Stimulated activated memory B cell treated with anti-CD40 and anti-IgM and Interleukin-4, amounts not matched to agents 10 μg/mL and 1 μg/mL and 100 μg/mL, for 72 hours (primary cell): Measurements from ENCODE around the gene CCL3.

Experiments used
- ATAC-seq: fragments of 150-1000 bp; cut with Tn5 transposase; 2 replicates; pipeline ENCODE4 v1.10.0; 2021
- H3K27ac Mint-ChIP-seq: one replicate; pipeline ENCODE4 v1.8.0; 2022; ENCODE audit warnings: mild to moderate bottlenecking, mixed read lengths
- H3K27me3 Mint-ChIP-seq: one replicate; pipeline ENCODE4 v1.8.0; 2022; ENCODE audit warnings: mixed read lengths
- H3K36me3 Mint-ChIP-seq: one replicate; pipeline ENCODE4 v1.8.0; 2022; ENCODE audit warnings: mixed read lengths
- H3K4me1 Mint-ChIP-seq: one replicate; pipeline ENCODE4 v1.8.0; 2022; ENCODE audit warnings: mixed read lengths
- H3K4me3 Mint-ChIP-seq: one replicate; pipeline ENCODE4 v1.8.0; 2022; ENCODE audit warnings: mild to moderate bottlenecking, moderate library complexity, mixed read lengths
- H3K9me3 Mint-ChIP-seq: one replicate; pipeline ENCODE4 v1.8.0; 2022; ENCODE audit warnings: mixed read lengths

The CCL3 gene

DNA sequence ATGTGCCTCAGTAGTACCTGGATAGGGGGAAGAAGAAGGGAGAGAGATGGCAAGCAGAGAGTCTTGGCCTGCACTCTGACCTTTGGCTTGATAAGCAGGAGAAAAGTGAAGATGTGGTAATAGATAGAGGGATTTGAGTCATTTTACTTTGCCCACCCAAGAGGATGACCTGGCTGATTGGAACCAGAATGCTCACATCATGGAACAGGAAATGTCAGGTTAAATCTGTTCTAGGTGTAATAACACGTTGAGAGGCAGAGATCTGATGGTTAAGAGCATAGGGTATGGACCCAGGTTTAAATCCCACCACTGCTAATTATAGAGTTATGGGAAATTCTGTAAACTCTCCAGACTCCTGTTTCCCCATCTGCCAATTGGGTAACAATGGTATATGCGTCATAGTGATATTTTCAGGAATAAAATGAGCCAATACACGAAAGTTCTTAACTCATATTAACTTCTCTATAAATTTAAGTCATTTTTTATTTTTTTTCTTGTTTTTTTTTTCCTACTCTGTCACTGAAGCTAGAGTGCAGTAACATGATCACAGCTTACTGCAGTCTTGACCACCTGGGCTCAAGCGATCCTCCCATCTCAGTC lies 33.9 kb downstream of the CCL3 start:
- H3K36me3 Mint-ChIP-seq = no peaks in the 10 kb centered on the region
- no peak for ATAC-seq
- peaks cover 6% of the 10 kb centered on the region for H3K4me1 Mint-ChIP-seq
- no peak overlapping the region for H3K4me3 Mint-ChIP-seq
- H3K27ac Mint-ChIP-seq = no peak overlapping the region
- H3K27me3 Mint-ChIP-seq = no peaks in the 10 kb centered on the region
- H3K9me3 Mint-ChIP-seq = peaks cover 7% of the 10 kb centered on the region

DNA sequence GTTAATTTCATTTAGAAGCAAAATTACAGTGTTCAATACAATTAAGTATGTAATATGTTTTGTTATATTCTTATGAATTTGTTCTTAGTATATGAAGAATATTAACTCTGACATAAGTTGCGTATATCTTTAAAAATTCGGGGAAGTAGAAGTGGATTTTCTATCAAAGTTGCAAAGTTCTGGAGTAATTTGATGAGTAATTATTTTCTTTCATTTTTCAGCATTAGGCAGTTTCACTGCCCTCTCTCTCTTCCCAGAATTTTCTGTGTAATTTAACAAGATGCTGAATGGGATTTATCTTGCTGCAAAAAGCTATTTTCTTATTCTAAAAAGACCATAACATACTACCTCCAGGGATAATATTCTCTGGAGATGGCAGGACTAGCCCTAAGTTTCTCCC lies 34.8 kb downstream of the CCL3 start:
- Mint-ChIP-seq H3K4me3 (no peak overlapping the region), H3K36me3 (peaks cover under 1% of the 10 kb centered on the region), H3K27ac (no peak overlapping the region), H3K9me3 (peaks cover 8% of the 10 kb centered on the region), H3K27me3 (peaks cover 2% of the 10 kb centered on the region), H3K4me1 (peaks cover 6% of the 10 kb centered on the region)
- ATAC-seq = no peak

DNA sequence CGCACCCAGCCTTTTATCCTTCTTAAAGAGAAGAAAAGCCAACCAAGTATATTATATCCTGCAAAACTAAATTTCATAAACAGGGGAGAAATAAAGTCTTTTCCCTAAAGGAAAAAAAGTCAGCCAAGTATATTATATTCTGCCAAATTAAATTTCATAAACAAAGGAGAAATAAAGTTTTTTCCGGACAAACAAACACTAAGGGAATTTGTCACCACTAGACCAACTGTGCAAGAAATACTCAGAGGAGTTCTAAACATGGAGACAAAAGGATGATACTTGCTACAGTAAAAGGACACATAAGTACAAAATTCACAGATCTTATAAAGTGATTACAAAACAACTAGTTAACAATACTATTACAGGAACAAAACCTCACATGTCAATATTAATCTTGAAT lies 40.3 kb downstream of the CCL3 start:
- peaks cover 24% of the 10 kb centered on the region for H3K9me3 Mint-ChIP-seq
- peaks cover 6% of the 10 kb centered on the region for H3K36me3 Mint-ChIP-seq
- H3K27ac Mint-ChIP-seq = no peak overlapping the region
- no peaks in the 10 kb centered on the region for H3K4me1 Mint-ChIP-seq
- H3K27me3 Mint-ChIP-seq = peaks cover 41% of the 10 kb centered on the region
- H3K4me3 Mint-ChIP-seq = no peak overlapping the region
- no peak for ATAC-seq

DNA sequence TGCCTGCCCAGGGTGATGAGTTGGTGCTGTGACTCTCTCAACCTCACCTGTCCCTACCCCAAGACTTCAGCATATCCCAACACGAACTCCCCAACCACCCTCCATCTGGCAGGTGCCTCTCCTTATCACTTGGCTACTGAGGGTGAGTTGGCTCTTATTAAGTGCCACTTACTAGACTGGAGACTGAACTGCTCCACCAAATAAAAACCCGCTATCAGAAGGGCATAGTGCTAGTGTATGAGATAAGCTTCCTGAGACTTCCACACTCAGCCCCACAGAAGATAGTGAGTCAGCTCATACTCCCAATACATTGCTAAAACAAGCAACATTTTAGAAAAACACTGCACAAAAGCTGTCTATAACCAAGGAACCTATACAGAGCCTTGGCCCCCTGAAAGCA lies 41.9 kb downstream of the CCL3 start:
- Mint-ChIP-seq H3K9me3 (peaks cover 28% of the 10 kb centered on the region), H3K4me3 (no peak overlapping the region), H3K4me1 (no peaks in the 10 kb centered on the region), H3K27me3 (peaks cover 51% of the 10 kb centered on the region), H3K27ac (no peak overlapping the region), H3K36me3 (peaks cover 6% of the 10 kb centered on the region)
- ATAC-seq = no peak
